PC-9 (cell line): Measurements from ENCODE around the gene SGMS2. TPM values are rescaled to one million over a fixed set of nuclear protein-coding genes. Genes with fewer than 3 reads are reported as not detected.

ENCODE experiments used
- BruUV-seq: library from RNA; stranded (reverse); fragments of 400-500 nt; replicated peaks from 2 replicates; lab custom pipeline; 2021; lab: Mats Ljungman, UMichigan
- CTCF ChIA-PET: fragments of 300-600 bp; sonication (Branson Sonifier 250); formaldehyde crosslinking; loops from one replicate; lab custom pipeline; 2022; ENCODE audit warnings: antibody characterized with exemption; lab: Charles Lee
- POLR2A ChIA-PET: fragments of 300-600 bp; sonication (Branson Sonifier 250); formaldehyde crosslinking; loops from one replicate; lab custom pipeline; 2022; ENCODE audit warnings: antibody characterized with exemption; ENCODE audit not compliant: unreplicated experiment; lab: Charles Lee
- DNase-seq, 2 experiments: peaks; one replicate each; pipeline versions ENCODE4 v3.0.0 to v3.0.0-alpha.2; 2015 to 2022; ENCODE audit warnings: mixed read lengths in 1 of 2
- H2AFZ ChIP-seq: fragments of 200-600 bp; sonication (generic); 2 replicates; pipeline ENCODE4 v1.8.1; 2017; ENCODE audit warnings: antibody characterized with exemption
- H3F3A ChIP-seq: fragments of 200-600 bp; sonication (generic); 2 replicates; pipeline ENCODE4 v1.8.1; 2017; ENCODE audit warnings: antibody characterized with exemption, mild to moderate bottlenecking, low read depth; ENCODE audit not compliant: insufficient read depth
- H3K27ac ChIP-seq: fragments of 200-600 bp; sonication (generic); 2 replicates; pipeline ENCODE4 v1.6.1; 2016; ENCODE audit warnings: mixed run types
- H3K27me3 ChIP-seq: fragments of 200-600 bp; sonication (generic); 2 replicates; pipeline ENCODE4 v1.6.1; 2016; ENCODE audit warnings: low read depth, mixed run types; ENCODE audit not compliant: insufficient read depth
- H3K36me3 ChIP-seq: fragments of 200-600 bp; sonication (generic); 2 replicates; pipeline ENCODE4 v1.6.1; 2016; ENCODE audit warnings: low read depth, mixed run types
- H3K4me1 ChIP-seq: fragments of 200-600 bp; sonication (generic); replicated peaks from 2 replicates; pipeline ENCODE4 v1.6.1; 2016; ENCODE audit warnings: mixed run types; ENCODE audit not compliant: insufficient read depth
- H3K4me2 ChIP-seq: fragments of 200-600 bp; sonication (generic); 2 replicates; pipeline ENCODE4 v1.6.1; 2017; ENCODE audit warnings: mixed run types
- H3K4me3 ChIP-seq: fragments of 200-600 bp; sonication (generic); 2 replicates; pipeline ENCODE4 v1.6.1; 2016; ENCODE audit warnings: mixed run types
- H3K79me2 ChIP-seq: fragments of 200-600 bp; sonication (generic); 2 replicates; pipeline ENCODE4 v1.6.1; 2017; ENCODE audit warnings: low read depth, mixed run types
- H3K9me2 ChIP-seq: fragments of 200-600 bp; sonication (generic); 2 replicates; pipeline ENCODE4 v1.8.1; 2017; ENCODE audit warnings: mild to moderate bottlenecking; ENCODE audit not compliant: insufficient read depth
- H3K9me3 ChIP-seq: fragments of 200-600 bp; sonication (generic); 2 replicates; pipeline ENCODE4 v1.8.1; 2016; ENCODE audit warnings: low read depth; ENCODE audit not compliant: insufficient read depth
- H4K20me1 ChIP-seq: fragments of 200-600 bp; sonication (generic); 2 replicates; pipeline ENCODE4 v1.8.1; 2017; ENCODE audit not compliant: insufficient read depth
- CTCF ChIP-seq: fragments of 200-600 bp; sonication (generic); conservative IDR thresholded peaks from 2 replicates; pipeline ENCODE4 v1.6.1; 2017; ENCODE audit warnings: mixed run types, antibody characterized with exemption, mild to moderate bottlenecking, moderate library complexity
- EZH2 ChIP-seq: fragments of 200-600 bp; sonication (generic); IDR thresholded peaks from 2 replicates; pipeline ENCODE4 v1.8.0; 2017; ENCODE audit warnings: antibody characterized with exemption, low read depth
- intact Hi-C: fragments of 100-400 bp; cut with micrococcal nuclease; formaldehyde crosslinking; loops from one replicate; pipeline ENCODE4 v1.10.0; 2022; ENCODE audit not compliant: unreplicated experiment
- total RNA-seq: library from RNA; stranded (reverse); gene quantifications from 2 replicates; pipeline ENCODE4 v1.2.3, GENCODE V29; 2021

Gene SGMS2
- total RNA-seq, 1 experiment from 2014 or later: 17.0 TPM

GRCh38 chr4:107780665-107781064 is 44.1 kb upstream of the SGMS2 start:
- CTCF ChIA-PET: no interaction called here

GRCh38 chr4:107791902-107792301 is 32.8 kb upstream of the SGMS2 start:
- H4K20me1 ChIP-seq: no peaks in the 10 kb centered on the region
- no peak for DNase-seq
- BruUV-seq: no TSS peak

More at GRCh38 chr4:107780665-107781064, 44.1 kb upstream of the SGMS2 start:
- Histone ChIP-seq H4K20me1 (no peaks in the 10 kb centered on the region), H3K4me1 (no peaks in the 10 kb centered on the region), H3K4me3 (no peak overlapping the region), H3F3A (no peaks in the 10 kb centered on the region), H3K9me2 (no peaks in the 10 kb centered on the region), H3K36me3 (no peaks in the 10 kb centered on the region), H3K9me3 (no peaks in the 10 kb centered on the region; the same call in 1 of the 2 replicates), H3K27ac (no peak overlapping the region), H3K27me3 (no peaks in the 10 kb centered on the region), H3K79me2 (no peaks in the 10 kb centered on the region), H2AFZ (no peak overlapping the region), H3K4me2 (no peak overlapping the region)
- intact Hi-C loops: no loop called here
- no TSS peak for BruUV-seq
- POLR2A ChIA-PET: no interaction called here
- TF ChIP-seq EZH2 (no peak), CTCF (no peak)
- no peak for DNase-seq

GRCh38 chr4:107792711-107793110 is 32.0 kb upstream of the SGMS2 start:
- CTCF ChIA-PET: no interaction called here

More at GRCh38 chr4:107791902-107792301, 32.8 kb upstream of the SGMS2 start:
- H3K4me2 ChIP-seq: no peak overlapping the region
- H3K4me3 ChIP-seq: no peak overlapping the region
- CTCF ChIA-PET: no interaction called here
- H3K36me3 ChIP-seq: no peaks in the 10 kb centered on the region
- no peaks in the 10 kb centered on the region for H3K27me3 ChIP-seq
- H2AFZ ChIP-seq: no peak overlapping the region
- H3K9me3 ChIP-seq: no peaks in the 10 kb centered on the region
- no peak overlapping the region for H3K27ac ChIP-seq
- H3K4me1 ChIP-seq: 0 out of 2 replicates have a peak, but pooled peaks cover 8% of the 10 kb centered on the region
- H3K9me2 ChIP-seq: no peaks in the 10 kb centered on the region
- TF ChIP-seq CTCF (no peak), EZH2 (no peak)
- no peaks in the 10 kb centered on the region for H3F3A ChIP-seq
- intact Hi-C loops: no loop called here
- POLR2A ChIA-PET: no interaction called here
- H3K79me2 ChIP-seq: no peaks in the 10 kb centered on the region

More at GRCh38 chr4:107792711-107793110, 32.0 kb upstream of the SGMS2 start:
- intact Hi-C loops: no loop called here
- no peak overlapping the region for H3K27ac ChIP-seq
- no peak overlapping the region for H3K4me2 ChIP-seq
- DNase-seq: no peak
- BruUV-seq: no TSS peak
- no peaks in the 10 kb centered on the region for H3K9me2 ChIP-seq
- 0 out of 2 replicates have a peak, but pooled peaks cover 8% of the 10 kb centered on the region for H3K4me1 ChIP-seq
- no peaks in the 10 kb centered on the region for H4K20me1 ChIP-seq
- H3K4me3 ChIP-seq: no peak overlapping the region
- TF ChIP-seq EZH2: no peak
- no peak for TF ChIP-seq CTCF
- no peaks in the 10 kb centered on the region for H3K79me2 ChIP-seq
- H3K36me3 ChIP-seq: no peaks in the 10 kb centered on the region
- no peak overlapping the region for H2AFZ ChIP-seq
- H3K27me3 ChIP-seq: no peaks in the 10 kb centered on the region
- H3K9me3 ChIP-seq: no peaks in the 10 kb centered on the region
- POLR2A ChIA-PET: no interaction called here
- no peaks in the 10 kb centered on the region for H3F3A ChIP-seq
